ENCODE results near the gene KAT5. TPM values are rescaled to one million over a fixed set of nuclear protein-coding genes. Genes with fewer than 3 reads are reported as not detected.

Gene KAT5
- total and polyA plus RNA-seq, 2 of the 13 experiments (the other 11 are each of a cell fraction or from before 2014, with no cell fraction given) = 35.2 to 48.3 TPM

DNA sequence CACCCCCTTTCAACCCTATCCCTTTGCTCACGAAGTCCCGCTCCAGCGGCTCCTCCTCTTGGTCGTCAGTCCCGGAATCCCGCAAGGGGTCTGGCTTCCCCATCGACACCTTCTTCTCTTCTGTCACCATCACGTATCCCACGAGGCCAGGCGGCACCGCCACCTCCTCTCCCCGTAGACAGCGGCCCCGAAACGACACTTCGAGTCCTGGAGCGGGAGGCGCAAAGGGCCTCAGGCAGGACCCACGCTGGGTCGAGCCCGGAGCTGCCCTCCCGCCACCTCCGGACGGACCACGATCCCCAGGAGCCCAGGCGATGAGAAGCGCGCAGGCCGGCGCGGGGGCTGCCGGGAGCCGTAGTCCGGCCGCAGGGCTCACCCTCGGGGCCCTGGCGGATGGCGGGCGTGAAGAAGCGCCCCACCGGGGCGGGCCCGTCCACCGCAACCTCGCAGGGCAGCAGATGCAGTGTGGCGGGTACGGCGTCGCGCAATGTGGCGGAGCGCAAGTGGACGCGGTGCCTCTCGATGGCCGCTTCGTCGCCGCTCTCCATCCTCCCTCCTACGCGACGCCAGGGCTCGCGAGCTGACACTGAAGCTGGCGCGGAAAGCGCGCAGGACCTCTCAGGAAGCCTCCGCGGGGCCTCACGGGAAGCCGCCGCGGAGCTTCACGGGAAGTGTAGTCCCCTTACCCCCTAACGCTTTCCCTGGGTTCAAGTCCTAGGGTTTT, 8.3 kb downstream of the KAT5 start, which contains the start of gene RNASEH2C (continued):
- TF ChIP-seq, protein P1, sequence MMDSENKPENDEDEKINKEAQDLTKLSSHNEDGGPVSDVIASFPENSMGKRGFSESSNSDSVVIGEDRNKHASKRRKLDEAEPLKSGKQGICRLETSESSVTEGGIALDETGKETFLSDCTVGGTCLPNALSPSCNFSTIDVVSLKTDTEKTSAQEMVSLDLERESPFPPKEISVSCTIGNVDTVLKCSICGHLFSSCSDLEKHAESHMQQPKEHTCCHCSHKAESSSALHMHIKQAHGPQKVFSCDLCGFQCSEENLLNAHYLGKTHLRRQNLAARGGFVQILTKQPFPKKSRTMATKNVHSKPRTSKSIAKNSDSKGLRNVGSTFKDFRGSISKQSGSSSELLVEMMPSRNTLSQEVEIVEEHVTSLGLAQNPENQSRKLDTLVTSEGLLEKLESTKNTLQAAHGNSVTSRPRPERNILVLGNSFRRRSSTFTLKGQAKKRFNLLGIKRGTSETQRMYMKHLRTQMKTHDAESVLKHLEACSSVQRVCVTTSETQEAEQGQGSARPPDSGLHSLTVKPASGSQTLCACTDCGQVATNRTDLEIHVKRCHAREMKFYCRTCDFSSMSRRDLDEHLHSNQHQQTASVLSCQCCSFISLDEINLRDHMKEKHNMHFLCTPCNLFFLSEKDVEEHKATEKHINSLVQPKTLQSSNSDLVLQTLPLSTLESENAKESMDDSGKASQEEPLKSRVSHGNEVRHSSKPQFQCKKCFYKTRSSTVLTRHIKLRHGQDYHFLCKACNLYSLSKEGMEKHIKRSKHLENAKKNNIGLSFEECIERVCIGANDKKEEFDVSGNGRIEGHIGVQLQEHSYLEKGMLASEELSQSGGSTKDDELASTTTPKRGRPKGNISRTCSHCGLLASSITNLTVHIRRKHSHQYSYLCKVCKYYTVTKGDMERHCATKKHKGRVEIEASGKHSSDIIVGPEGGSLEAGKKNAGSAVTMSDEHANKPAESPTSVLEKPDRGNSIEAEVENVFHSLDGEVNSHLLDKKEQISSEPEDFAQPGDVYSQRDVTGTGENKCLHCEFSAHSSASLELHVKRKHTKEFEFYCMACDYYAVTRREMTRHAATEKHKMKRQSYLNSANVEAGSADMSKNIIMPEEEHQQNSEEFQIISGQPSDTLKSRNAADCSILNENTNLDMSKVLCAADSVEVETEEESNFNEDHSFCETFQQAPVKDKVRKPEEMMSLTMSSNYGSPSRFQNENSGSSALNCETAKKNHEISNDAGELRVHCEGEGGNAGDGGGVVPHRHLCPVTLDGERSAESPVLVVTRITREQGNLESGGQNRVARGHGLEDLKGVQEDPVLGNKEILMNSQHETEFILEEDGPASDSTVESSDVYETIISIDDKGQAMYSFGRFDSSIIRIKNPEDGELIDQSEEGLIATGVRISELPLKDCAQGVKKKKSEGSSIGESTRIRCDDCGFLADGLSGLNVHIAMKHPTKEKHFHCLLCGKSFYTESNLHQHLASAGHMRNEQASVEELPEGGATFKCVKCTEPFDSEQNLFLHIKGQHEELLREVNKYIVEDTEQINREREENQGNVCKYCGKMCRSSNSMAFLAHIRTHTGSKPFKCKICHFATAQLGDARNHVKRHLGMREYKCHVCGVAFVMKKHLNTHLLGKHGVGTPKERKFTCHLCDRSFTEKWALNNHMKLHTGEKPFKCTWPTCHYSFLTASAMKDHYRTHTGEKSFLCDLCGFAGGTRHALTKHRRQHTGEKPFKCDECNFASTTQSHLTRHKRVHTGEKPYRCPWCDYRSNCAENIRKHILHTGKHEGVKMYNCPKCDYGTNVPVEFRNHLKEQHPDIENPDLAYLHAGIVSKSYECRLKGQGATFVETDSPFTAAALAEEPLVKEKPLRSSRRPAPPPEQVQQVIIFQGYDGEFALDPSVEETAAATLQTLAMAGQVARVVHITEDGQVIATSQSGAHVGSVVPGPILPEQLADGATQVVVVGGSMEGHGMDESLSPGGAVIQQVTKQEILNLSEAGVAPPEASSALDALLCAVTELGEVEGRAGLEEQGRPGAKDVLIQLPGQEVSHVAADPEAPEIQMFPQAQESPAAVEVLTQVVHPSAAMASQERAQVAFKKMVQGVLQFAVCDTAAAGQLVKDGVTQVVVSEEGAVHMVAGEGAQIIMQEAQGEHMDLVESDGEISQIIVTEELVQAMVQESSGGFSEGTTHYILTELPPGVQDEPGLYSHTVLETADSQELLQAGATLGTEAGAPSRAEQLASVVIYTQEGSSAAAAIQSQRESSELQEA (CRISPR knock-in tag; IDR thresholded peaks at IDR 0.05; ENCODE audit: not compliant biosample characterization) = peak; percentile 82
- TF ChIP-seq PAF1 (CRISPR knock-in tag; IDR thresholded peaks at IDR 0.05) (no peak), KDM3A (CRISPR knock-in tag; IDR thresholded peaks at IDR 0.05; ENCODE audit: low read depth) (0 out of 2 replicates have a peak, but pooled peaks have one; percentile 40), SP140L (CRISPR knock-in tag; IDR thresholded peaks at IDR 0.05; ENCODE audit: borderline replicate concordance) (no peak), MAFK (conservative IDR thresholded peaks at IDR 0.05 in 1 of 2, IDR thresholded peaks at IDR 0.05 in 1 of 2; ENCODE audit: low read length in 2 of 2) (no peak), SALL2 (CRISPR knock-in tag; IDR thresholded peaks at IDR 0.05) (peak; percentile 57; the same call in 1 of the 2 replicates), RARG (CRISPR knock-in tag; IDR thresholded peaks at IDR 0.05; ENCODE audit: low read depth) (no peak), ZNF331 (CRISPR knock-in tag; IDR thresholded peaks at IDR 0.05) (peak; percentile 58)
- TF ChIP-seq, protein P2, sequence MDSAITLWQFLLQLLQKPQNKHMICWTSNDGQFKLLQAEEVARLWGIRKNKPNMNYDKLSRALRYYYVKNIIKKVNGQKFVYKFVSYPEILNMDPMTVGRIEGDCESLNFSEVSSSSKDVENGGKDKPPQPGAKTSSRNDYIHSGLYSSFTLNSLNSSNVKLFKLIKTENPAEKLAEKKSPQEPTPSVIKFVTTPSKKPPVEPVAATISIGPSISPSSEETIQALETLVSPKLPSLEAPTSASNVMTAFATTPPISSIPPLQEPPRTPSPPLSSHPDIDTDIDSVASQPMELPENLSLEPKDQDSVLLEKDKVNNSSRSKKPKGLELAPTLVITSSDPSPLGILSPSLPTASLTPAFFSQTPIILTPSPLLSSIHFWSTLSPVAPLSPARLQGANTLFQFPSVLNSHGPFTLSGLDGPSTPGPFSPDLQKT (CRISPR knock-in tag; IDR thresholded peaks at IDR 0.05; ENCODE audit: borderline replicate concordance) = no peak
- TF ChIP-seq, protein P3, sequence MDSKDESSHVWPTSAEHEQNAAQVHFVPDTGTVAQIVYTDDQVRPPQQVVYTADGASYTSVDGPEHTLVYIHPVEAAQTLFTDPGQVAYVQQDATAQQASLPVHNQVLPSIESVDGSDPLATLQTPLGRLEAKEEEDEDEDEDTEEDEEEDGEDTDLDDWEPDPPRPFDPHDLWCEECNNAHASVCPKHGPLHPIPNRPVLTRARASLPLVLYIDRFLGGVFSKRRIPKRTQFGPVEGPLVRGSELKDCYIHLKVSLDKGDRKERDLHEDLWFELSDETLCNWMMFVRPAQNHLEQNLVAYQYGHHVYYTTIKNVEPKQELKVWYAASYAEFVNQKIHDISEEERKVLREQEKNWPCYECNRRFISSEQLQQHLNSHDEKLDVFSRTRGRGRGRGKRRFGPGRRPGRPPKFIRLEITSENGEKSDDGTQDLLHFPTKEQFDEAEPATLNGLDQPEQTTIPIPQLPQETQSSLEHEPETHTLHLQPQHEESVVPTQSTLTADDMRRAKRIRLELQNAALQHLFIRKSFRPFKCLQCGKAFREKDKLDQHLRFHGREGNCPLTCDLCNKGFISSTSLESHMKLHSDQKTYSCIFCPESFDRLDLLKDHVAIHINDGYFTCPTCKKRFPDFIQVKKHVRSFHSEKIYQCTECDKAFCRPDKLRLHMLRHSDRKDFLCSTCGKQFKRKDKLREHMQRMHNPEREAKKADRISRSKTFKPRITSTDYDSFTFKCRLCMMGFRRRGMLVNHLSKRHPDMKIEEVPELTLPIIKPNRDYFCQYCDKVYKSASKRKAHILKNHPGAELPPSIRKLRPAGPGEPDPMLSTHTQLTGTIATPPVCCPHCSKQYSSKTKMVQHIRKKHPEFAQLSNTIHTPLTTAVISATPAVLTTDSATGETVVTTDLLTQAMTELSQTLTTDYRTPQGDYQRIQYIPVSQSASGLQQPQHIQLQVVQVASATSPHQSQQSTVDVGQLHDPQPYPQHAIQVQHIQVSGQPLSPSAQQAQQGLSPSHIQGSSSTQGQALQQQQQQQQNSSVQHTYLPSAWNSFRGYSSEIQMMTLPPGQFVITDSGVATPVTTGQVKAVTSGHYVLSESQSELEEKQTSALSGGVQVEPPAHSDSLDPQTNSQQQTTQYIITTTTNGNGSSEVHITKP (CRISPR knock-in tag; IDR thresholded peaks at IDR 0.05; ENCODE audit: low read depth) = no peak
- TF ChIP-seq, protein P4, sequence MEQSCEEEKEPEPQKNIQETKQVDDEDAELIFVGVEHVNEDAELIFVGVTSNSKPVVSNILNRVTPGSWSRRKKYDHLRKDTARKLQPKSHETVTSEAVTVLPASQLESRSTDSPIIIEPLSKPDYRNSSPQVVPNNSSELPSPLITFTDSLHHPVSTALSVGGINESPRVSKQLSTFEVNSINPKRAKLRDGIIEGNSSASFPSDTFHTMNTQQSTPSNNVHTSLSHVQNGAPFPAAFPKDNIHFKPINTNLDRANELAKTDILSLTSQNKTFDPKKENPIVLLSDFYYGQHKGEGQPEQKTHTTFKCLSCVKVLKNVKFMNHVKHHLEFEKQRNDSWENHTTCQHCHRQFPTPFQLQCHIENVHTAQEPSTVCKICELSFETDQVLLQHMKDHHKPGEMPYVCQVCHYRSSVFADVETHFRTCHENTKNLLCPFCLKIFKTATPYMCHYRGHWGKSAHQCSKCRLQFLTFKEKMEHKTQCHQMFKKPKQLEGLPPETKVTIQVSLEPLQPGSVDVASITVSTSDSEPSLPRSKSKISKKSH (CRISPR knock-in tag; IDR thresholded peaks at IDR 0.05; ENCODE audit: borderline replicate concordance) = no peak; the same call in 1 of the 2 replicates
- TF ChIP-seq, protein P5, sequence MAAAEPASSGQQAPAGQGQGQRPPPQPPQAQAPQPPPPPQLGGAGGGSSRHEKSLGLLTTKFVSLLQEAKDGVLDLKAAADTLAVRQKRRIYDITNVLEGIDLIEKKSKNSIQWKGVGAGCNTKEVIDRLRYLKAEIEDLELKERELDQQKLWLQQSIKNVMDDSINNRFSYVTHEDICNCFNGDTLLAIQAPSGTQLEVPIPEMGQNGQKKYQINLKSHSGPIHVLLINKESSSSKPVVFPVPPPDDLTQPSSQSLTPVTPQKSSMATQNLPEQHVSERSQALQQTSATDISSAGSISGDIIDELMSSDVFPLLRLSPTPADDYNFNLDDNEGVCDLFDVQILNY (CRISPR knock-in tag; conservative IDR thresholded peaks at IDR 0.05) = peak; percentile 91
